GM23338 (cell line): Measurements from ENCODE around the gene PSMB5. TPM values are rescaled to one million over a fixed set of nuclear protein-coding genes. Genes with fewer than 3 reads are reported as not detected.

Experiments used
- ATAC-seq: fragments of 200-7000 bp; cut with Tn5 transposase; 3 replicates; pipeline ENCODE4 v1.9.1; 2020
- DNase-seq: peaks from one replicate; pipeline ENCODE4 v3.0.0-alpha.2; 2015; ENCODE audit warnings: low spot score
- H2AFZ ChIP-seq: fragments of 200-600 bp; sonication (generic); 2 replicates; pipeline ENCODE4 v1.8.0; 2016; ENCODE audit warnings: antibody characterized with exemption, mild to moderate bottlenecking, moderate library complexity
- H3F3A ChIP-seq: fragments of 200-600 bp; sonication (generic); replicated peaks from 2 replicates; pipeline ENCODE4 v1.8.0; 2017; ENCODE audit warnings: antibody characterized with exemption, mixed run types, low read depth
- H3K27ac ChIP-seq: fragments of 200-600 bp; sonication (generic); 2 replicates; pipeline ENCODE4 v1.6.1; 2016; ENCODE audit warnings: low read depth
- H3K27me3 ChIP-seq: fragments of 200-600 bp; sonication (generic); 2 replicates; pipeline ENCODE4 v1.8.0; 2016; ENCODE audit warnings: mild to moderate bottlenecking, mixed run types, moderate library complexity; ENCODE audit not compliant: insufficient read depth
- H3K36me3 ChIP-seq: fragments of 200-600 bp; sonication (generic); 2 replicates; pipeline ENCODE4 v1.8.0; 2016; ENCODE audit warnings: mild to moderate bottlenecking; ENCODE audit not compliant: insufficient read depth
- H3K4me1 ChIP-seq: fragments of 200-600 bp; sonication (generic); 2 replicates; pipeline ENCODE4 v1.8.0; 2016; ENCODE audit warnings: mild to moderate bottlenecking, moderate library complexity; ENCODE audit not compliant: insufficient read depth
- H3K4me2 ChIP-seq: fragments of 200-600 bp; sonication (generic); 2 replicates; pipeline ENCODE4 v1.7.1; 2017; ENCODE audit warnings: mixed run types
- H3K4me3 ChIP-seq: fragments of 200-600 bp; sonication (generic); 2 replicates; pipeline ENCODE4 v1.6.1; 2016; ENCODE audit warnings: mixed run types
- H3K79me2 ChIP-seq: fragments of 200-600 bp; sonication (generic); replicated peaks from 2 replicates; pipeline ENCODE4 v1.8.0; 2017; ENCODE audit warnings: mild to moderate bottlenecking; ENCODE audit not compliant: insufficient read depth
- H3K9me2 ChIP-seq: fragments of 200-600 bp; sonication (generic); 2 replicates; pipeline ENCODE4 v1.8.0; 2017; ENCODE audit not compliant: insufficient read depth
- H4K20me1 ChIP-seq: fragments of 200-600 bp; sonication (generic); replicated peaks from 2 replicates; pipeline ENCODE4 v1.8.0; 2017; ENCODE audit warnings: mild to moderate bottlenecking; ENCODE audit not compliant: insufficient read depth
- H3K27ac Mint-ChIP-seq: 2 replicates; pipeline ENCODE4 v1.8.0; 2020; ENCODE audit warnings: inconsistent platforms, mild to moderate bottlenecking, moderate library complexity, mixed read lengths
- H3K27me3 Mint-ChIP-seq: 3 replicates; pipeline ENCODE4 v1.8.0; 2022; ENCODE audit warnings: low read depth, mild to moderate bottlenecking, moderate library complexity, mixed read lengths, inconsistent platforms; ENCODE audit not compliant: insufficient read depth, poor library complexity
- H3K36me3 Mint-ChIP-seq: 3 replicates; pipeline ENCODE4 v1.8.0; 2021; ENCODE audit warnings: low read depth, mild to moderate bottlenecking, inconsistent platforms, moderate library complexity, mixed read lengths
- H3K4me1 Mint-ChIP-seq: 3 replicates; pipeline ENCODE4 v1.8.0; 2020; ENCODE audit warnings: mild to moderate bottlenecking, inconsistent platforms, mixed read lengths
- H3K4me3 Mint-ChIP-seq: 3 replicates; pipeline ENCODE4 v1.8.0; 2021; ENCODE audit warnings: moderate library complexity, mild to moderate bottlenecking, inconsistent platforms, mixed read lengths
- H3K9me3 Mint-ChIP-seq: 3 replicates; pipeline ENCODE4 v1.8.0; 2020; ENCODE audit warnings: moderate library complexity, mild to moderate bottlenecking, inconsistent platforms, mixed read lengths
- CREB1 ChIP-seq: fragments of 250-450 bp; sonication (Bioruptor Pico); IDR thresholded peaks from 2 replicates; pipeline ENCODE4 v1.5.0; 2020; ENCODE audit warnings: low read depth, mild to moderate bottlenecking, moderate library complexity
- ETS1 ChIP-seq: IDR thresholded peaks from 2 replicates; pipeline ENCODE4 v1.6.1; 2016; ENCODE audit warnings: antibody characterized with exemption
- EZH2 ChIP-seq: fragments of 200-600 bp; sonication (generic); IDR thresholded peaks from one replicate; pipeline ENCODE4 v1.8.0; 2017; ENCODE audit warnings: antibody characterized with exemption, mild to moderate bottlenecking, low read depth; ENCODE audit not compliant: unreplicated experiment
- JUNB ChIP-seq: IDR thresholded peaks from one replicate; pipeline ENCODE4 v1.6.1; 2016; ENCODE audit warnings: antibody characterized with exemption; ENCODE audit not compliant: unreplicated experiment
- NANOG ChIP-seq: IDR thresholded peaks from 2 replicates; pipeline ENCODE4 v1.6.1; 2016; ENCODE audit warnings: antibody characterized with exemption, borderline replicate concordance
- POLR2AphosphoS5 ChIP-seq: IDR thresholded peaks from 2 replicates; pipeline ENCODE4 v1.6.1; 2016; ENCODE audit warnings: antibody characterized with exemption, low read depth
- REST ChIP-seq: IDR thresholded peaks from one replicate; pipeline ENCODE4 v1.6.1; 2018; ENCODE audit warnings: antibody characterized with exemption; ENCODE audit not compliant: unreplicated experiment
- STAT1 ChIP-seq: IDR thresholded peaks from one replicate; pipeline ENCODE4 v1.6.1; 2016; ENCODE audit warnings: antibody characterized with exemption; ENCODE audit not compliant: unreplicated experiment
- ZNF114 ChIP-seq: fragments of 250-450 bp; sonication (Bioruptor Pico); IDR thresholded peaks from 2 replicates; pipeline ENCODE4 v1.5.0; 2020; ENCODE audit warnings: mild to moderate bottlenecking, moderate library complexity
- polyA plus RNA-seq: library from polyadenylated mRNA; unstranded; fragments of >200 nt; fragmentation: Nextera tagmentation; extraction: Ambion mirVana; gene quantifications from 2 replicates; pipeline ENCODE4 v1.2.1, GENCODE V29; 2016
- total RNA-seq: library from RNA; depleted of rRNA; stranded (reverse); fragments of >200 nt; shearing (Covaris generic); gene quantifications from 2 replicates; pipeline ENCODE4 v1.2.3, GENCODE V29; 2014
- TF ChIP-seq, protein P1 (sequence below), 2 experiments: fragments of 200-600 bp in 1 of 2; sonication (generic) in 1 of 2; conservative IDR thresholded peaks; 2 replicates each; pipeline versions ENCODE4 v1.5.1 to v1.6.1; 2016 to 2017; ENCODE audit warnings: antibody characterized with exemption in 2 of 2, low read depth in 2 of 2, mild to moderate bottlenecking in 2 of 2, moderate library complexity in 1 of 2

The PSMB5 gene
- total and polyA plus RNA-seq, 2 experiments from 2014 or later: 265 to 341 TPM

GRCh38 chr14:23069413-23069806 is 34.7 kb upstream of the PSMB5 start:
- H3K9me3 Mint-ChIP-seq: no peaks in the 10 kb centered on the region
- Histone ChIP-seq H3K36me3 (peaks cover 47% of the 10 kb centered on the region), H3K4me2 (peak overlapping the region; percentile 68; the same call in 1 of the 2 replicates), H3K4me3 (peak overlapping the region; percentile 35; the same call in 1 of the 2 replicates), H3K79me2 (peaks cover 69% of the 10 kb centered on the region), H3K27me3 (no peaks in the 10 kb centered on the region), H4K20me1 (peaks cover 40% of the 10 kb centered on the region), H3F3A (peaks cover 47% of the 10 kb centered on the region), H3K9me2 (no peaks in the 10 kb centered on the region), H3K27ac (peak overlapping the region; percentile 81), H3K4me1 (peaks cover 32% of the 10 kb centered on the region), H2AFZ (no peak overlapping the region)
- peaks cover 83% of the 10 kb centered on the region for H3K36me3 Mint-ChIP-seq
- TF ChIP-seq EZH2 (no peak), POLR2AphosphoS5 (no peak), ETS1 (no peak), REST (no peak), CREB1 (no peak), STAT1 (no peak), NANOG (no peak), JUNB (no peak)
- DNase-seq (no peak), ATAC-seq (no peak)
- H3K4me1 Mint-ChIP-seq: peaks cover 45% of the 10 kb centered on the region
- H3K27ac Mint-ChIP-seq: peak overlapping the region; percentile 32; the same call in 1 of the 2 replicates
- peak overlapping the region; percentile 91 for H3K4me3 Mint-ChIP-seq
- H3K27me3 Mint-ChIP-seq: peaks cover 12% of the 10 kb centered on the region

DNA sequence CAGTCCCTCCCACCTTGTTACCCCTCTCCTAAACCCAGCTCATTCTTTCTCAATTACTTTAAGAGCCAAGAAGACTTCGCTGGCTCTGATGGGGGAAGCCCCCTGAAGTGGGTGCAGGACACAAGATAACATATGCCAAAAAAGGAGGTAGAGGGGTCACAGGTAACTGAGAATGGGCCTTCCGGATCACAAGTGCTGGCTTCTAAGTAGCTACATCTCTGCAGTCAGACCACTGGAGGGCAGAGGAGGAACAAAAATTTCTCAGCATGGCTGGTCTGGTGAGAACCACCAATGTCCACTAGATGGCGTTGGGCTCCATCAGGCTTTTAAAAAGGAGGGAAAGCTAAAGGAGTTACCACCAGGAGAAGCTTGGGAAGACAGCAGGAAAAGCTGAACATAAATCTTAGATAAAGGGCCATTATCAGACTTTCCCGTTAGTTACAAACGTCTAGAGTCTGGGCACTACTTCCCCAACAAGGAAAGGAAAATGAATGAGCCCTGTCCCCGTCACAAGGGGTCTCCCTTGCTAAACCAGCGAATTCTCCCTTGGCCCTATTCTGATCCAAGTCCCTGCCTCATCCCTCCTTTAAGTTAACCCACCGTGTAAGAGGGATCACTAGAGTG is 34.2 kb upstream of the PSMB5 start:
- Histone ChIP-seq H3K36me3 (peaks cover 51% of the 10 kb centered on the region), H4K20me1 (peaks cover 41% of the 10 kb centered on the region), H2AFZ (no peak overlapping the region), H3K9me2 (no peaks in the 10 kb centered on the region), H3K4me3 (peak overlapping the region; percentile 35; the same call in 1 of the 2 replicates), H3K4me2 (no peak overlapping the region), H3K27ac (peak overlapping the region; percentile 17; the same call in 1 of the 2 replicates), H3K4me1 (peaks cover 32% of the 10 kb centered on the region), H3F3A (peaks cover 52% of the 10 kb centered on the region), H3K79me2 (peaks cover 70% of the 10 kb centered on the region), H3K27me3 (no peaks in the 10 kb centered on the region)
- peaks cover 45% of the 10 kb centered on the region for H3K4me1 Mint-ChIP-seq
- peaks cover 83% of the 10 kb centered on the region for H3K36me3 Mint-ChIP-seq
- DNase-seq (peak; percentile 96), ATAC-seq (peak; percentile 63)
- H3K9me3 Mint-ChIP-seq: no peaks in the 10 kb centered on the region
- H3K27me3 Mint-ChIP-seq: peaks cover 16% of the 10 kb centered on the region
- H3K4me3 Mint-ChIP-seq: peak overlapping the region; percentile 91
- H3K27ac Mint-ChIP-seq: peak overlapping the region; percentile 85
- TF ChIP-seq, protein P1, sequence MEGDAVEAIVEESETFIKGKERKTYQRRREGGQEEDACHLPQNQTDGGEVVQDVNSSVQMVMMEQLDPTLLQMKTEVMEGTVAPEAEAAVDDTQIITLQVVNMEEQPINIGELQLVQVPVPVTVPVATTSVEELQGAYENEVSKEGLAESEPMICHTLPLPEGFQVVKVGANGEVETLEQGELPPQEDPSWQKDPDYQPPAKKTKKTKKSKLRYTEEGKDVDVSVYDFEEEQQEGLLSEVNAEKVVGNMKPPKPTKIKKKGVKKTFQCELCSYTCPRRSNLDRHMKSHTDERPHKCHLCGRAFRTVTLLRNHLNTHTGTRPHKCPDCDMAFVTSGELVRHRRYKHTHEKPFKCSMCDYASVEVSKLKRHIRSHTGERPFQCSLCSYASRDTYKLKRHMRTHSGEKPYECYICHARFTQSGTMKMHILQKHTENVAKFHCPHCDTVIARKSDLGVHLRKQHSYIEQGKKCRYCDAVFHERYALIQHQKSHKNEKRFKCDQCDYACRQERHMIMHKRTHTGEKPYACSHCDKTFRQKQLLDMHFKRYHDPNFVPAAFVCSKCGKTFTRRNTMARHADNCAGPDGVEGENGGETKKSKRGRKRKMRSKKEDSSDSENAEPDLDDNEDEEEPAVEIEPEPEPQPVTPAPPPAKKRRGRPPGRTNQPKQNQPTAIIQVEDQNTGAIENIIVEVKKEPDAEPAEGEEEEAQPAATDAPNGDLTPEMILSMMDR (conservative IDR thresholded peaks at IDR 0.05; ENCODE audit: low read depth in 2 of 2): peak; percentile 92 to 99
- TF ChIP-seq ZNF114 (CRISPR knock-in tag): no peak
